Left ventricle myocardium superior (tissue), 1 donor: Measurements from ENCODE around the gene ICAM1. TPM values are rescaled to one million over a fixed set of nuclear protein-coding genes. Genes with fewer than 3 reads are reported as not detected.
A peak's percentile ranks its signal among the peaks of the same experiment; 100 is the strongest.

Experiments
- ATAC-seq: fragments of 200-7000 bp; cut with Tn5 transposase; one replicate; pipeline ENCODE4 v1.9.1; 2020; ENCODE audit warnings: mild to moderate bottlenecking, moderate library complexity
- DNase-seq: peaks from one replicate; pipeline ENCODE4 v3.0.0-alpha.2; 2020
- intact Hi-C: fragments of 100-400 bp; cut with micrococcal nuclease; formaldehyde crosslinking; loops from one replicate; pipeline ENCODE4 v1.11.0; 2022
- microRNA-seq: library from miRNA; unstranded; fragments of <30 nt; microRNA quantifications from one replicate; pipeline ENCODE4 v1.2.0, GENCODE V29; 2020; ENCODE audit warnings: borderline number of aligned reads
- total RNA-seq: library from RNA; stranded (reverse); fragmentation: NEBNext Ultra II Directional; extraction: Animal tissue kit (Norgen Biotek cat#: 25700); gene quantifications from one replicate; pipeline ENCODE4 v1.2.1, GENCODE V29; 2021
- donor health status: DM: no; HTN: yes; CAD: no; lungs with severe emphysema.

Gene ICAM1
- total RNA-seq, 1 donor from 2014 or later = 7.3 TPM

DNA sequence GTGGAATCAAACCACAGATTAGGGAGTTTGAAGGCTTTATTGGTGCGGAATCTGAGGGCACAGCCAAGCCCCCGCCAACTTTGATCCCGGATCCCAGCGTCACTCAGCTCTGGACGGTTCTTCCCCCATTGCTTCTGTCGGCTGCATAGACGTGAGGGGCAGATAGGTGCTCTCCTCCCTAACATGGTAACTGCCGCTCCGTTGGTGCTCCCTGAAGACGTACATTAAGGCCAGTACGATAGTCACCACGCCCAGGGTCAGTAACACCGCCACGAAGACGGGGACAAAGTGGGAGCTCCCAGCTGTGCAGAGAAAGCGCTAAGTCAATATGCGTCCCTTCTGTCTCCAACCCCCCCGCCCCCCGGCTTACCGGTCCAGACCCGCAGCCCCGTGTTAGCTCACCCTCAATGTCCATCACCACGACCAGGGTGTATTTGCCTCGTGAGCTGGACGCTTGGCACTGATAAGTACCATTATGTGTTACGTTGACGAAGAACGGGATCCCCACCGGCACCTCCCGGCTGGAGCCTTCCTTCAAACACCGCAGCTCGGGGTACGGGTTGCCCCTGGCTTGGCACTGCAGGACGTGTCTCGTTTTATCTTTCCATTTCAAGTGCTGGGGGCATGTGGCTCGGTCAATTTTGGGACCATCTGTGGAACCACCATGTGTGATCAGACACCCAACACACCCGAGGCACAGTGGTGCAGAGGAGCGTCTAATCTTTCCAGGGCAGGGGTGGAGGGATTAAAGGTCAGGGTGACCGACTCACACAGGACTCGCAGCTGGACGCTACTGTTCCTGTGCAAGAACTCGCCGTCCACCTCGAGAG, 63.1 kb downstream of the ICAM1 start:
- ATAC-seq (no peak), DNase-seq (no peak)
- intact Hi-C loops = loop anchor here (10.0 kb wide), 1 partner anchor 49 kb away; the partner anchor contains the start of genes ICAM4 and ICAM5

DNA sequence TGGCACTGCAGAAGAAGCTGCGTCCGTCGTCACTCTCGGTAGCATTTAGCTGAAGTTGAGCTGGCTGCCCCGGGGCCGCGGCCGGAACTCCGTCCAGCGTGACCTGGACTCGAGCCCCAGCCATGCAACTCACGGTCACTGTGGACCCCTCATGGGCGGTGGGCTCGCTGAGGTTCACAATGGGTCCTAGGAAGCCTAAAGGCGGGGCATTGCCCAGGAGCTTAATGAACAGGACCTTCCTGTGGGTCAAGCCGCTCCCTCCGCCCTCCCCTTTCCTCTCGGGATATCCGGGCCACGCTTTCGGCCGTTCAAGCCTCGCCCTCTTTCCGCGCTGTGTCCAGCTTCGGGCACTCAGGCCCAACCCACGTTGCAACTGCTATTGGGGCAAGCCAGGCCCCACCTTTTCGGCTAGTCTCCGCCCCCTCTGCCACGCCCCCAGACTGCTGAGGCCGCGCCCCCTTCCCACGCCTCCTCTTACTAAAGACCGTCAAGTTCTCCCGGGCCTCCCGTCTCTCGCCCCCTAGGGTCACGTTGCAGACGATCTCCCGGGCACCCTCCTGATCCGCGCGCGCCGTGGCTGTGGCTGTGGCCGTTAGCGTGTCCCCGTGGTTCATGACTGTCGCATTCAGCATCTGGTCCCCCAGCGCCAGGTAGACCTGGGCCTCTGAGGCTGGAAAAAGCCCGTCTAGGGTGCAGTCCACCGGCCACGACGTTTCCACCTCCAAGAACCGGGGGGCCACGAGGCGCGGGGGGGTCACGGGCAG, 63.9 kb downstream of the ICAM1 start:
- intact Hi-C loops = loop anchor here (10.0 kb wide), 1 partner anchor 50 kb away; the partner anchor contains the start of genes ICAM4 and ICAM5
- peak; percentile 88 for ATAC-seq
- DNase-seq = peak; percentile 96

DNA sequence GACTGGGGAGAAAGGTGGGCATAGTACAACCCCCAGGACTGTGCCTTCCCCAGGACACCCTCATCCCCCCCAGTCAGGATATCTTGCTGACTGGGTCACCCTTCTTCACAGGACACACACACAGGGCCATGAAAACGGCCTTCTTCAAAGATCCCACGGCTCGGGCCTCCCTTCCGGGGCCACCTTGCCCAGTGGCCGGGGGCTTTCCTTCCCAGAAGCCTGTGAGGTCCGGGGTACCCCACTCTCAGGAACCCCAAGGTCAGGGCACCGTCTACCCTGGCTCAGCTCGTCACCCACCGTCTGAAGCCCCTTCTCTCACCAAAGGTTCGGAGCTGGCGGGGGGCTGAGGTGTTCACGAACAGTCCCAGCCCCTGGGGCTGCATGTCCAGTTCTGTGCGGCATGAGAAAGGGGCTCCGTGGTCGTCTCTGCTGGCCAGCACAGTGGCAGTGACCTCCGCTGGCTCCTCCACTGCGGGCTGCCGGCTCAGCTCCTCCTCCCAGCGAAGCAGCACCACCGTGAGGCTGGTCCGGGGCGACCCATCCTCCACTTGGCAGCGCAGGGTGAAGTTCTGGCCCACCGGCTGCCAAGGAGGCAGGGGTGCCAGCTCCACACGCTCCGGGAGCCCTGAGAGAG, 64.5 kb downstream of the ICAM1 start:
- intact Hi-C loops = loop anchor here (10.0 kb wide), 1 partner anchor 51 kb away; the partner anchor contains the start of genes ICAM4 and ICAM5
- DNase-seq = peak; percentile 56
- ATAC-seq = no peak

Small RNA genes lying within 50 kb of the gene (microRNA-seq; reads per million reads assigned to microRNA genes)
- gene MIR4322 = not detected

Other genes with a start within 250 kb of the ICAM1 start
- gene SHFL, start 184.8 kb upstream of the ICAM1 start, total RNA-seq = 8.2 TPM
- not detected for gene ANGPTL6, start 168.4 kb upstream of the ICAM1 start, total RNA-seq
- 21.4 TPM for gene PPAN, start 164.8 kb upstream of the ICAM1 start, total RNA-seq
- 4.2 TPM for gene P2RY11, start 159.4 kb upstream of the ICAM1 start, total RNA-seq
- 179 TPM for gene EIF3G, start 151.2 kb upstream of the ICAM1 start, total RNA-seq
- gene DNMT1, start 76.2 kb upstream of the ICAM1 start, total RNA-seq = 25.1 TPM
- gene S1PR2, start 39.8 kb upstream of the ICAM1 start, total RNA-seq = 5.3 TPM
- gene MRPL4, start 18.9 kb upstream of the ICAM1 start, total RNA-seq = 71.2 TPM
- 0.52 TPM for gene ICAM4, start 15.8 kb downstream of the ICAM1 start, total RNA-seq
- 0.32 TPM for gene ICAM5, start 18.8 kb downstream of the ICAM1 start, total RNA-seq
- 0.87 TPM for gene ZGLP1, start 38.7 kb downstream of the ICAM1 start, total RNA-seq
- gene FDX2, start 44.9 kb downstream of the ICAM1 start, total RNA-seq = 18.2 TPM
- gene RAVER1, start 62.4 kb downstream of the ICAM1 start, total RNA-seq = 12.3 TPM
- gene ICAM3, start 68.5 kb downstream of the ICAM1 start, total RNA-seq = 25.3 TPM
- 56.0 TPM for gene TYK2, start 109.5 kb downstream of the ICAM1 start, total RNA-seq
- gene CDC37, start 132.4 kb downstream of the ICAM1 start, total RNA-seq = 157 TPM
- gene PDE4A, start 149.4 kb downstream of the ICAM1 start, total RNA-seq = 36.1 TPM
- 87.7 TPM for gene KEAP1, start 232.2 kb downstream of the ICAM1 start, total RNA-seq
- not detected for gene S1PR5, start 246.3 kb downstream of the ICAM1 start, total RNA-seq